ENCODE data around the gene NAA35. TPM values are rescaled to one million over a fixed set of nuclear protein-coding genes. Genes with fewer than 3 reads are reported as not detected.

The NAA35 gene
- 26.6 to 31.2 TPM (median 27.6 TPM) in 5 replicates for total RNA-seq (2022; extraction: Qiagen RNA extraction)

DNA sequence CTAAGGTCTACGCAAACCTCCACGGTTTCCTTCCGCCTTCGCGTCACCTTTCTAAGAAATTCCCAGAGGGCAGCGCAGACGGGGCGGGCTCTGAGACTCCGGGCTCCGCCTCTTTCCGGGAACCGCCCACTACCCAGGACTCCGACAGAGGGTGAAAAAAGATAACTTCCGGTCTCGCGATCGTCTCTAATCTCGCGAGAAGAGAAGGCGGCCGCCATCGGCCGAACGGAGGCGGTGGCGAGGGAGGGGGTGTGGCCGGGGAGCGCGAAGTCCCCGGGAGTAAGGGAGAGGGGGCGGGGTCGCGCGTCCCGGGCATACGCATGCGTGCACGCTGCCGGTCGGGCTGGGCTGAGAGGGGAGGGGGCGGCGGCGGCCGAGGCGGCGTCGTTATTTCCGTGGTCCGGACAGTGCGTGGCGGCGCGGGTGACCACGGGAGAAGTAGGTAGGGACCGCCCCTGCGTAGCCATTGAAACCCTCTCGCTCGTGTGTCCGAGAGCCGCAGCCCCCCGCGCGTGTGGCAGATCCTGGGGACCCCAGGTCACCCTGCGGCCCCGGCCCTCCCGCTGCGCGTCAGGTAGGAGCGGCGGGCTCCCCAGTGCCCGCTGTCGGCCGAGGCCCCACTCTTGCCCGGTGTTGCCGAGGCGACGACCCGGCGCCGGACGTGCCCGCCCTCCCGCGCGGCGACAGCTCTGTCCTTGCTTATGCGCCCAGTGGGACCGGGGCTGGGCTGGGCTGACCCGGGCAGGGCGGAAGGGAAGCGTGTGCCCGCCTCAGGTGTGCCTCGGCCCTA, at the start of gene NAA35:
Gene NAA35, plus strand, starts transcription at position 315 of the 790 bp plus-strand sequence. CDS start 1,014 bp downstream, outside the sequence.

Other genes with a start within 250 kb of the NAA35 start
- gene AGTPBP1, start 199.2 kb upstream of the NAA35 start, total RNA-seq (2022; extraction: Qiagen RNA extraction) = 8.3 to 11.6 TPM (median 9.7 TPM) in 5 replicates
- gene GOLM1, start 158.4 kb downstream of the NAA35 start, total RNA-seq (2022; extraction: Qiagen RNA extraction) = 107 to 123 TPM (median 118 TPM) in 5 replicates

Measured in A549 treated with dexamethasone at 1 μM for 4 hours (cell line).